GM21367 (cell line): ENCODE results near the gene IFIH1.

Experiments used
- ATAC-seq: cut with Tn5 transposase; IDR thresholded peaks from one replicate; pipeline ENCODE4 v1.9.1; 2021; ENCODE audit not compliant: unreplicated experiment

The IFIH1 gene

DNA sequence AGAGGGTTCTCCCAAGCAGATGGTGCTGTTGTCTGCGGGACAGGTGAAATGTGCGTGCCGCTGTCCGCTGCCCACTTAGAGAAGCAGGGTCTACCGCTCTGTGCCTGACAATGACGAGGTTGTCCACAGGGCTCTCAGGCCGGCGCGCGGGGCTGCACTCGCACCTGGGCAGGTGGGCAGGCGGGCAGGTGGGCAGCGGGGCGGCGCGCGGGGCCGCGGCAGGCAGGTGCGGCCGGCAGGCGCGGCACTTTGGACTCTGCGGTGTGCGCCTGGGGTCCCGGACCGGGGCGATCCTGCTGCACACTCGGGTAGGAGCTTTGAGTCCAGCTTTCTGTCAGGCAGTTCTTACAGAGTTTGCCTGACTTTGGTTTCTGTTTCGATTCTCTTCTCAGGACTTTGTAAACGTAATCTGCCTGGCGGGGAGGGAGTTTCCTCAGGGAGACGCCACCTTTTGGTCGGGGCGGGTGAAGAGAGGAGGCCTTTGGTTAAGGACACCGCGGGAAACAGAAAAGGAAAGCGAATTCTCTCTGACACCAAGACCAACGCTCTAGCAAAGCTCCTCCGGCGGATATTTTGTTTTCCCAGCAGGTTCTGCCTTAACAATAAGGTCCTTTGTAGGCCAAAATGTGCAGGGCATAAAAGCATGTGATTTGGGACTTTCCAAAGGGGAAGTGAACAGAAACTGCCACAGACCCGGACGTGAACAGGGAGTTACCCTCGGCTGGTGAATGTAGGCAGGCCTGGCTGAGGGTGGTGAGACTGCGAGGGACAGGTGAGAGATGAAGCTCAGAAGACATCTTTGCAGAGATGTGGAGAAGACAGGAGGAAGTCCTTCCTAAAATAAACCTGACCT, at the start of gene IFIH1:
TSS of gene IFIH1 (minus strand) at position 357 of the 853 bp plus-strand sequence. CDS start 377 bp downstream, outside the sequence.
- peak; percentile 77 for ATAC-seq

DNA sequence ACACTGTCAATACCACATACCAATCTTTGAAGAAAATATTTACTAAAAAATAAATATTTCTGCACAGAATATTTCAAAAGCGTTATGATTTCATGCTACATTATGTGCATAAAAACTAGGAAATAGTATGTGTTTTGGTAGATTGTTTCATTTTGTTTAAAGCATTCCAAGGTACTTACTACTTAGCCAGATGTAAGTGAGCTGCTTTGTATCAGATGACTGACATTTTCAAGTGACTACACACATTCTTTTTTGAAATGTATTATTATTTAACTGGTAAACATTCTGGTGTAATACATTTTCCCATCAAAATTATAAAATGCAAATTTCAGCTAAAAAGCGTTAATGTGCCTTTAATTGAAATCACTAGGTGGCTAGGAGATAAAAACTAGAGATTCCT, 46.9 kb upstream of the IFIH1 start:
- ATAC-seq = no peak

DNA sequence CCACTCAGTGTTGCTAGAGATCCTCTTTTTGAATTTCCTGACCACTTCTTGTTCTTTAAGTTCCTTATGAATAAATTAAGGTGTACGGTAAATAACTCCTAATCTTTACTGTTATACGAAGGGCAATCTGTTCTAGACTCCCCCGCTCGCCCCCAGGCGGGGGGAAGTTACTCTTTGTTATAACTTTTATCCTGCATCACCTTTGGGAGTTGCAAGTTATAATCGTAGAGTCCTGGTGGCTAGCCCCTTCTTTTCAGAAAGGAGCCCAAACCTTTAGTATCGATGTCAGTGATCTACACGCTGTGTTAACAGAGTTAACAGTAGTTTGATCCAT, 26.1 kb upstream of the IFIH1 start:
- no peak for ATAC-seq

DNA sequence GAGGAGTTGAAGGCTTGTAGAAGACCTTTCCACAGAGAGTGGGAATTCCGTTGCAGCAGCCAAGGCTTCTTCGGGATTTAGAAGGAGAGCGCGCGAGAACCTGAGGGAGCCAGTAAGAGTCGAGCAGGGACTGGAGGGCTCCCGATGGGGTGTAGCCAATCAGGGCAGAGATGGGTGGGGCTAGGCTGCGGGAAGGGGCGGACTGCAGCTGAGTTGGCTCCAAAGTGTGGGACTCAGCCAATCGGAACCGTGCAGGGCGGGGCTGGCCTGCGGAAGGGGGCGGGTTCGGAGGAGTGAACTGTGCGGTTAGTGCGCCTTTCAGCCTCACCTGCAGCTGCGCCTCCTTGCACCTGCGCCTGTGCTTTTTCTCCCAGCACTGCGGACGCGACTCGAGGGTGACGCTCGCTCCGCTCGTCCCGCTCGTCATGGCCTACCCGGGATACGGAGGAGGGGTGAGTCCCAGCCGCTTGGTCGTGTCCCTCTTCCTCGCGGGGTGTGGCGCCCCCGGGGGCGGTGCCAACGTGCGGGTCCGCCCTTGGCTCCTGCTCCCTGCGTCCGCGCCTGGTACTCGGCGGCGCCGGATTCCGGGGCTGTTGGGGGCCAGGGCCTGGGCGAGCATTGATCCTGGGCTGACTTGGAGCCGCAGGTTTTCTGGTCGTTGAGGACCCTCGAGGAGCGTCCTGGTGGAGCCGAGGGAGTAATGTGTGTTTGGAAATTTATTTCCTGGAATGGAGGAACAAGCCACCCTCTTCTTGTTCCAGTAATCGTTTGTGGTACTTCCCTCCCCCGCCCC, 25.5 kb upstream of the IFIH1 start, which contains the start of gene GCA:
TSS of gene GCA (plus strand) at position 309 of the 793 bp plus-strand sequence. CDS start at position 426, 117 bp downstream.
- peak; percentile 99 for ATAC-seq

DNA sequence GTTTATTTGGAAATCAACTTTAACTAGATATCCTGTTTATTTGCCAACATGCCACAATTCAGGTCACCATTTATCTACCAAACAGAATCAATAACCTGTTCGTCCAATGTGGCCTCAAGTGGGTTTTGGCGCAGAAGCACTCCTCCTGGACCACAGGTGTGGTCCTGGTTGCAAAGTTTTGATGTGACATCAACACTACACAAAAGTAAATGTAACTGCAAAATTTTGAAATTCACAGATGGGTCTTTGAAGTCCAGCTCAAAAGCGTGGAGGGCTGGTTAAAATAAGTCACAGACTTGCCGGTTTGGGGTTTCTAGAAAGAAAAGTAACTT, 25.0 kb upstream of the IFIH1 start:
- no peak for ATAC-seq

DNA sequence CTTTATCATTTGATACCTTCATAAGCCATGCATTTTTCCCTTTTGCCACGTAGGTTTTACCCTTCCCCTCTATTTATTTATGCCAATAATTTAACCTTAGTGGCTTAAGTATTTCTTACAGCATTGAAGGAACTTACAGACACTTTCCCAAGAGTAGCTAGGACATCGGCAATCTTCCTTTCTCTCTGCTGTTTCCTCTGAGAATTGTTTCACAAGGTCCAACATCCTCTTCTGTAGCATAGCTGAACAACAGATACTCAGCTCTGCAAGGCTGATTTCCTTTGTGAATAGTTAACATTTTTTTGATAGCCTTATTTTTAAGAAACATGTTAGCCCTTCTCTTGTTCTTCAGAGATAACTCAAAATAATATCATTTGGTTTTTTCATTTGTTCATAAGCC, 24.4 kb upstream of the IFIH1 start:
- no peak for ATAC-seq

DNA sequence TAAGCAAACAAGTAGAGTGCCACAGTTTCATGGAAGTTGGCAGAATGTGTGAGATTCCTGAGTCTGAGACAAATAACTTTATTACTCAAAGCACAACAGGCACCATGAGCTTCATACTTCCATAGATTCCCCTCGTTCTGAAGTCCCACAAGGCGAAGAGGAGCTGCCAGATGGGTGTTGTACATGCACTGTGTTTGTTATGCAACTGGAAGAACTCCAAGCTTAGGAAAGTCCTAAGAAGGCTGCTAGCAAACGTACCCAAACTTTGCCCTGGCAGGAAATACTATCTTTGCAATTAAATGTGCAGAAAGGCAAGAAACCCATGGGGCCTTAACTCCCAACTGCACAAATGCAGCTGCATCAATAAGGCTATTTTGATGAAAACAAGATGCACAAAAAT, 23.8 kb upstream of the IFIH1 start:
- ATAC-seq = no peak

DNA sequence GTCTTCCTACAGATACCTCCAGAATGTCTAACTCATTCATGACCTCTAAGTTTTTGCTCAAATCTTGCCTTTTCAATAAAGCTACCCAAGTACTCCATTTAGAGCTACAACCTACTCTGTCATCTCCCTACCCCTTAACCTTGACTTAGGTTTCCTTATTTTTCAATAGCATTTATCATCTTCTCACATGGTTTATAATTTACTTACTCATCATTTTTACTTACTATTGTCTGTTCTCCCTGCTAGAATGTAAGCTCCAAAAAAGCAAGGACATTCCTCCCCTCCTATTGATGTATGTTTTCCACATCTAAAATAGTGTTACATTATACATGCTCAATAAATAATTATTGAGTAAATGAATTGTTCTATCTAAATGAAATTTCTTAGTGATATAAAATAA, 22.3 kb upstream of the IFIH1 start:
- ATAC-seq = no peak

DNA sequence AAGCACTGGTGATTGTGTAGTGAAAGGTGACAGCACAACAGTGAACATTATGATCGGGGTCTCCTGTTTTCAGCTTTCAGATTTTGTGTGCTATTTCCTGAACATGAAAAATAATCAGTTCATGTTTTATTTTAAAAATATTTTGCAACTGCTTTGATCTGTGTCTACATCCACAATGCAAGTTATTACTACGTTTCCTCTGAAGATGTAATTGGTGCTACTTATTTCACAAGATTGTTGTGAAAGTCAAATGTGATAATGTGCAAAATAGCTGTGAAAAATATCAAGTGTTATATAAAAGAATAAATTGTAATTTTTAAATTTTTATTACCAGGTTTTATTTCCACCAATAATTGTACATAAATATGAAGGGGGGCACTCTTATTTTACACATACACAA, 19.4 kb upstream of the IFIH1 start:
- no peak for ATAC-seq

DNA sequence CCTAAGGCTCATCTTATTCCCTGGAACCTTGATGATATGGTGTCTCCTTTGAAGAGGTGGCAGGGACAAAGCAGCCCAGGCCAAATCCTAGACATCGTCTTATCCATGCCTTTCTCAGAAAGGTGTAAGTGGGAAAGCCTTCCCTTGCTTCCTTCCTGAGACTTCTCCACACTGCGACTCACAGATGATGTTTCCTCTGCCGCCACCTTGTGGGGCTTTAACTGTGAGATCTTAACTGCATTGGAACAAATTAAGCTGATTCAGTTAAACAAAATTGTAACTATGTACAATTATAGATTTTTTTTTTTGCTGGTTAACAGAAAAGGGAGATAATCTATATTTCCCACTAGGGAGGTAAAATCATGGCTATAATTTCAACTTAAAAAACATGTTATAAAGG, 15.5 kb upstream of the IFIH1 start:
- ATAC-seq = peak; percentile 60

DNA sequence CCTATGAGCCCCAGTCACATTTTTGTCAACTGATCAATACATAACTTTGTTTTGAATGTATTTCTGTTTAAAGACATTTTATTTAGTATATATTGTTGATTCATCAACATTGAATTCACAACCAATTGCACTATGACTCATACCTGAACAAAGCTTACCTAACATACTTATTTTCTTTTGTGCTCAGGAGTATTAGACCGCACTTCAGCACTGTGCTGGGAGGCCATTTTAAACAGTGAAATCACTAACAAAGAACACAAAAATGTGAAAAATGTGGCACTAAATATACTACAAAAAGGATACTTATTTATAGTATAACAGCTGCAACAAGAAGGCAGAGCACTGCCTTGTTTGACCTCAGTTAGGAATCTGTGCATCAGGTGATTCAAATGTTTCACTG, 12.4 kb upstream of the IFIH1 start:
- no peak for ATAC-seq

DNA sequence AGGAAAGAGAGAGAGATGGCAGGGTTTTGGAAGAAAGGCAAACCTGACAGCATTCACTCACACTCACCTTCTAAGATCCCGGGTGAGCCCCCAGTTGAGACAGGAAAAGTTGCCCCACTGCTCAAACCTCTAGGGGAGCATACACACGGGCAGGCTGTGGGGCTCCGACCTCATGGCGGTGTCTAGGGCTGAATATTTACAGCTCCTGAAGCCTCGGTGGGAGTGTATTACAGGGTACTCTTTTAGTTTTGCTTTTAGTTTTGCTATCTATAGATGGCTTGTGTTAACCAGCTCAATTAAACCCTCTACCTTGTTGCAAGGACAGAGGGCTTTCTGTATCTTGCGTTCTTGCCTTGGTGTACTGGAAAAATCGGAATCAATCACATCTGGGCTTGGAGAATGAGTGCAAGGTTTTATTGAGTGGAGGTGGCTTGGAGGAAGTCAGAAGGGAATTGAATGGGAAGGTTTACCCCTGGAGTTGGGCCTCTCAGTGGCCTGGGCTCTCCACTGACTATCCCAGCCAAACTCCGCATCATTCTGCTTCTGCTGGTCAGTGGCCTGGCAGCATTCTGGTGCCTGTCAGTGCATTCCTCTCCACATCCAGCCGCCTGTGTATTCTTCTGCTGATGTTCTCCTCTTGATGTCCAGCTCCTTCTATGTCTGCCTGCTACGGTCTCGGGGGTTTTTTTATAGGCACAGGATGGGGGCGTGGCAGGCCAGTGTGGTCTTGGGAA, 10.1 kb upstream of the IFIH1 start:
- ATAC-seq = peak; percentile 95

DNA sequence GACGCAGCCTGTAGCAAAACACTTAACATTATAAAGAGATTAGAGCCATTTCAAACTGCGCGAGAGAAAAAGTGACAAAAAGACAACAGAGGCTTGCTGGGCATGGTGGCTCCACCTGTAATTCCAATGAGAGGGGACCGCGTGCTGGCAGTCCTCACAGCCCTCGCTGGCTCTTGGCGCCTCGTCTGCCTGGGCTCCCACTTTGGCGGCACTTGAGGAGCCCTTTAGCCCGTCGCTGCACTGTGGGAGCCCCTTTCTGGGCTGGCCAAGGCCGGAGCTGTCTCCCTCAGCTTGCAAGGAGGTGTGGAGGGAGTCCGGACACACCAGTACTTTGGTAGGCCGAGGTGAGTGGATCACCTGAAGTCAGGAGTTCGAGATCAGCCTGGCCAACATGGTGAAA, 9.3 kb upstream of the IFIH1 start:
- ATAC-seq = no peak

DNA sequence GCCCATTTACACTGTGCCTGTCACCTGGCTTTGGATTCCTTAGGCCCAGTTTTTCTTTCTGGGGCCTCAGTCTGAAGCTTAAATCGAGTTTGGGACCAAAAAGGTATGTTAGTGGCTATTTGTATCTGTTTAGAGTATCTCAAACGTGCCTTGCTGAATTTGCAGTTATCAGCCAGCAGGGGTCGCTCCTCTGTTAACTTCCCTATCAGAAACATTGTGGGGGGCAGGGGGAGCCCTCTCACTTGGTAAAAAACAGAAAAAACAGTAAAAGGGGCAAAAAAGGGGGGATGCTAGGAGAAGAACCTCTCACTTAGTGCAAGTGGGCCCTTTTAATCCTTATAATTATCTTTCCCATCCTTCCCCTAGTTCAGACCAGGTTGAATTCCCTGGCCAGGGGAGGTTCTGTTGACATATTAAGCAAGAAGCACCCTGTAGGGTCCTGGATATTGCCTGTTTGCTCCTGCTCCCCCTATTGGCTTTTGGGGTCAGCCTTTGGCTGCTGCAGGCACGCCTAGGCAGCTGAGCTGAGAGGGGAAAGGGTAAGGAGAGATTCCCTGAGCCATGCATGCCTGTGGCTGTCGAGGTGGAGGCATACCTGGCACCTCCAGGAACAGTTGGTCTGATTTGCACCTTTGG, 8.8 kb upstream of the IFIH1 start:
- ATAC-seq = no peak

DNA sequence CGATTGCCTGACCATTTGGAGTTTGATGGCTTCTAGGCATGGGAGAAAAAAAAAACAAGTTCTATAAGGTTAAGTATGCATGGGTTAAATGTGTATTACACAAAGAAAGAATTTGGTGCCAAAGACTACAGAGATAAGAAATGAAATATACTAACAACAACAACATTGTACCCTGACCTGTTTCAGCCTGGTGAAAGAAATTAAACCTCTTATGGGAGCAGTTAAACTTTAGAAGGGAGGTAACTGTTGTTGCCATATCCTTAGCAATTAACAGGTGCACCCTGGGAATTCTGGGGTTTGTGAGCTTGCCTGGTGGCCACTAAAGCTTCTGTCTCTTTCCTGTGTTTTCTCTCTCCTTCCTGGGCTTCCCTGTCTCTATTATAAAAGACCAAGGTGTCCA, 6.5 kb upstream of the IFIH1 start:
- no peak for ATAC-seq

DNA sequence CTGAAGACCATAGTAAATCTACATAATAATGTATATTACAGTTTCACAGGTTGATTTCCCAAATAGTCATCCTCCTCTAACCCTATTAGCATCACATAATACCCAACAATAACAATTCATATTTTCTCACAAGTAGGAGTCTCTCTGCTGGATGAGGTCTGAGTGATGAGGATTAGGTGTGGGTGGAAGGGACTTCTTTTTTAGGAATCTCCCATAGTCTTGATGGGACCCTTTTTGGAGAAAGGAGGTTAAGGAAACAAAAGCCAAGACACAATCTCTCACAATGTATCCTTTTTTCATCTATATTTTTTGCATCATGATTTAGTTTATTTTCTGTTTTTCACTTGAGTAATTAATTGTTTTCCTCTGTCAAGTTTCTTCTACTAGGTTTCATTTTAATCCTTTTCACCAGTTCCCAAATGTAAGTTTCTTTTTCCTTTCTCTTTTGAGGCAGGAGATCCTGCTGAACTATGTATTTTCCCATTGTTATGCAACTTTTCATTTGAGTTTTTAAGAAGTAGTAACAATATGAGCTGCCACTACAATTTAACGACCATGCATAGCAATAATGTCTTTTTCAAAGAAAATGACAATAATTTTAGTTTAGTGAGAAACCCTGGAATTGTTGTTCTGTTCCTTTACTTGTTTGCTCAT, 2.5 kb upstream of the IFIH1 start:
- ATAC-seq = no peak

DNA sequence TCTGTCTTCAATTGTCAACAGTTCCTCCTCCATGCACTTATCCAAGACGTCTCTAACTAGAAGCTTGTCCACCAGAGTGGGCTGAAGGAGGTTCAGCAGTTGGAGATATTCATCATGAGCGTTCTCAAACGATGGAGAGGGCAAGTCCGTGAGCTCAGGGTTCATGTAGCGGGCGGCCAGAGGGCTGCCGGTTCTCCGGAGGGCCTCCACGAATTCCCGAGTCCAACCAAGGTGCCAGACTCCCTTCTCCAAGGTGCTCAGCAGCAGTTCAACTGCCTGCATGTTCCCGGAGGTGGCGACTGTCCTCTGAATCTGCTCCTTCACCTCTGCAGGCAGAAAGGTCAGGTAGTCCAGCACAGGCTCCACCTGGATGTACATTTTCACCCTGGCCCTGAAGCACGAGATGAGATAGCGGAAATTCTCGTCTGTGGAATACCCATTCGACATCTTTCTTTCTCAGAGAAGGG, 590 bp downstream of the IFIH1 start:
- ATAC-seq = peak; percentile 8

DNA sequence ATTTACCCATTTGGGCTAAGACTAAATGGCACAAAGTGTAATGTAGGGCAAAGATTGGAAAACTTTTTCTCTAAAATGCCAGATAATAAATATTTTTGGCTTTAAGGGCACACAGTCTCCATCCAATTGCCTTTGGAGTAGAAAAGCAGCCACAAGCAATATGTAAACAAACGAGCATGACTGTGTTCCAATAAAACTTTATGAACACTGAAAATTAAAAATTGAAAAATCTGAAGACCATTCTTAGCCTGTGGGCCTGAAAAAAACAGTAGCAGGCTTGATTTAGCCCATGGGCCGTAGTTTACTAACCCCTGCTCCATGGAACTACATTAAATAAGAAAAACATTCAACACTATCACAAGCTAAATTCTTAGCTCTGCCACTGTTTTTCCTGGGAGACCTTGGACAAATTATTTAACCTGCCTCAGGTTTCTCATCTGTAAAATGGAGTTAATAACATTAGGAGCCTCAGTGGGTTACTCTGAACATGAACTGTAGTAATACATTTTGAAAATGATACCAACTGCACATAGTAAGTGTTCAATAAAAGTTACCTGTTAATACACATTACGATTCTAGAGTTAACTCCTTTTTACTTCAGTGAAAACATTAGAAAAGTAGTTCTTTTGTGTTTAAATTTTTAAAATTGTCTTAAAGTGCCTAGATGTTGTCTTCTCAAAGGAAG, 1.3 kb downstream of the IFIH1 start:
- no peak for ATAC-seq

DNA sequence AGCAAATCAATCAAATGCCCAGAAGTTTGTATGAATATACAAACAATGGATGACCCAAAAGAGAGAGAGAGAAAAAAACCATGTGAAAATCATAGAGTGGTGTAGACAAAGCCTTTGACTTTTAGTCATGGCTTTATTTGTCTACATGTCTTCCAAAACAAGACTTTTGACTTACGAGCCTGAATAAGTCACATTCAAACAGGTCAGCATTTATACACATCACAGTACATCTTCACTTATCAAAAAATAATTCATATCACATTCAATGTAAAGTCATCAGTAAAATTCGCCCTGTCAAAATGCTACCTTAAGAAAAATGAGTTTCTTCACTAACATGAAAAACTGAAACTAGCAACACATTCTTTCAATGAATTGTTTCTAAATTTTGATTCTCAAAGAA, 1.9 kb downstream of the IFIH1 start:
- ATAC-seq = no peak

DNA sequence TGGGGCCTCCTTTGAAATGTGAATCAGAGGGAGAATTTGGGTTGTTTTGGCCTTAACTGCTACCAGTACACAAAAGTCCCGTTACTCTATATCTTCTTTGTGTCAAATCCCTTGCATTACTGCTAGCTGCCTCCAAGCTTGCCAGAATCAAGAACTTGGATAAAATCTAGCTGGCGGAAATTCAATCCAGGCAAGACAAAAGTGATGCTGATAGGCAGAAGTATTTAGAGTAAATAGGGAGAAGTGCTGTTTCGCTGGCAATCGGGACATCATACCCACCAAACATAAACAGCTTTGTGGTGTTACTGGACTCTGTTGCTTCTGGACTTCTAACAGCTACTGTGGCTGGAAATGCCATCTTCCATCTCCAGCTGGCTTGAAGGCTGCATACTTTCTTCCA, 2.5 kb downstream of the IFIH1 start:
- ATAC-seq = no peak
